ENCODE data around the gene ITPR1.
A peak's percentile ranks its signal among the peaks of the same experiment; 100 is the strongest.

Gene ITPR1

GRCh38 chr3:4818986-4819693 lies 326.0 kb downstream of the ITPR1 start:
- Mint-ChIP-seq H3K27me3 (no peaks in the 10 kb centered on the region), H3K27ac (peak overlapping the region in 1 of 2 donors; percentile 93), H3K9me3 (peaks cover 5 to 17% of the 10 kb centered on the region in 2 donors), H3K4me3 (peak overlapping the region in 1 of 2 donors; percentile 17), H3K4me1 (peaks cover 69% of the 10 kb centered on the region)
- ATAC-seq (no peak), DNase-seq (no peak)

DNA sequence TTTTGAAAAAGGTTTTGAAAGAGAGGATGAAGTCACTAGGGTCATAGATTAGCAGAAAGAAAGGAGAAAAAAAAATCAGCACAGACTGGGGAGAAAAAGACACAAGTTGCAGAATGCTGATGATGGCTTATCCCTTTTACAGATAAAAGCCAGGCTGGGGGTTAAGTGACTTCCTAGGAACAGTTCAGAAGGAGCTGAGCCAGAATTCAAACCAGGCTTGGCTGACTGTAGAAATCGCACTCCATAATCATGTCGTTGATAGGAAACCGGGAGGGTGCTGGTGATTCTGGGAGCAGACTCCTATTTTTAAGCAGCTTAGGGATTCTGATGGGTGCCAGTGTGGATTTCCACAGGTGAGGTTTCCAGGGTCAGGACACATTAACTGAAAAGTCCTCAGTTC lies 326.6 kb downstream of the ITPR1 start:
- Mint-ChIP-seq H3K4me3 (peak overlapping the region in 1 of 2 donors; percentile 17), H3K27me3 (no peaks in the 10 kb centered on the region), H3K4me1 (peaks cover 75% of the 10 kb centered on the region), H3K27ac (peak overlapping the region in 1 of 2 donors; percentile 93), H3K9me3 (peaks cover 5 to 17% of the 10 kb centered on the region in 2 donors)
- DNase-seq (no peak), ATAC-seq (no peak)

GRCh38 chr3:4820296-4821121 lies 327.4 kb downstream of the ITPR1 start:
- no peaks in the 10 kb centered on the region for H3K27me3 Mint-ChIP-seq
- H3K4me1 Mint-ChIP-seq = peaks cover 75% of the 10 kb centered on the region
- H3K27ac Mint-ChIP-seq = peak overlapping the region; percentile 71 to 98
- peak overlapping the region; percentile 58 to 85 for H3K4me3 Mint-ChIP-seq
- ATAC-seq (peak; percentile 69), DNase-seq (peak; percentile 56 to 80)
- H3K9me3 Mint-ChIP-seq = peaks cover 5 to 17% of the 10 kb centered on the region in 2 donors

DNA sequence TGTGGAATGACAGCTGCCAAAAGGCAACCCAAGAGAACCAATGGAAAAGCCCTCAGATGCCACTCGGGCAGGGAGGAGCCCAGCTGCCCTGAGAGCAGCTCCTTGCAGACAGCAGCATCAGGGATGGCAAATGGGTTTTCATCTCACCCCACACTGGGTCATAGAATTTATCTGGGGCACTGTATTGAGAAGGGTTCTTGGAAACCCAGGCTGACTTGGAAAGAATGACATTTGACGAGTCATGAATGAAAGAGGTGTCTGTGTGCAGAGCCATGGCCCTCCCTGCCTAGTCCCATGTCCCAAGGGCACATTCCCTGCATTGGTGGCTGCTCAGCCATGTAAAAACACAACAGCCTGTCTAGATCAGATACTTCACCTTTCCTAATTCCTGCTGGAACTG lies 328.2 kb downstream of the ITPR1 start:
- Mint-ChIP-seq H3K27ac (peak overlapping the region; percentile 71 to 98), H3K27me3 (no peaks in the 10 kb centered on the region), H3K4me3 (peak overlapping the region; percentile 58 to 85), H3K9me3 (peaks cover 5 to 17% of the 10 kb centered on the region in 2 donors), H3K4me1 (peaks cover 83% of the 10 kb centered on the region)
- DNase-seq = peak; percentile 54 to 55
- ATAC-seq = peak; percentile 32

DNA sequence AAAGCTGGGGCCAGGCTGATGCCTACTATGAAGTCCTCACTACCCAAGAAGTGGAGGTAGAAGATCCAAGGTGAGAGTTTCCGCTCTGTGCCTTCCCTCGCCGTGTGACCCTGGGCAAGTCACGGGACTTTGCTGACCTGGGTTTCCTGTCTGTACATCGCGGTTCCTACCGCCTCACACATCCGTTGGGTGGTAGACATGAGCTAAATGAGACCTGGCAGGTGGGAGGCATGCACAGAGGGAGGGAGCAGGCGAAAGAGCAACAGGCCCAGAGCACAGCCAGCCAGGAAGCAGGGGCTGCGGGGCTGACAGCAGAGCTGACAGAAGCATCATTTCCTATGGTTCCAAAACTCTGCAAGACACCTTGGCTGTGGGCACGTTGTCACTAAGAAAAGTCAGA lies 328.8 kb downstream of the ITPR1 start:
- Mint-ChIP-seq H3K9me3 (peaks cover 5 to 17% of the 10 kb centered on the region in 2 donors), H3K4me1 (peaks cover 90% of the 10 kb centered on the region), H3K4me3 (peak overlapping the region; percentile 58 to 85), H3K27me3 (no peaks in the 10 kb centered on the region), H3K27ac (peak overlapping the region; percentile 71 to 98)
- ATAC-seq = peak; percentile 90
- DNase-seq = peak; percentile 84 to 96

GRCh38 chr3:4822568-4822967 lies 329.4 kb downstream of the ITPR1 start:
- ATAC-seq (peak; percentile 0), DNase-seq (no peak)
- H3K27ac Mint-ChIP-seq = peak overlapping the region; percentile 71 to 98
- H3K4me1 Mint-ChIP-seq = peaks cover 96% of the 10 kb centered on the region
- peak overlapping the region; percentile 58 to 85 for H3K4me3 Mint-ChIP-seq
- peaks cover 5 to 11% of the 10 kb centered on the region in 2 donors for H3K9me3 Mint-ChIP-seq
- H3K27me3 Mint-ChIP-seq = no peaks in the 10 kb centered on the region

- ATAC-seq (no peak), DNase-seq (no peak)
- peak overlapping the region in 1 of 2 donors; percentile 8 for H3K27ac Mint-ChIP-seq
- peaks cover 5 to 8% of the 10 kb centered on the region in 2 donors for H3K9me3 Mint-ChIP-seq
- H3K4me1 Mint-ChIP-seq = peaks cover 100% of the 10 kb centered on the region
- H3K4me3 Mint-ChIP-seq = peak overlapping the region; percentile 32 to 58
- H3K27me3 Mint-ChIP-seq = no peaks in the 10 kb centered on the region
Observed at GRCh38 chr3:4823385-4823784, 330.2 kb downstream of the ITPR1 start.

DNA sequence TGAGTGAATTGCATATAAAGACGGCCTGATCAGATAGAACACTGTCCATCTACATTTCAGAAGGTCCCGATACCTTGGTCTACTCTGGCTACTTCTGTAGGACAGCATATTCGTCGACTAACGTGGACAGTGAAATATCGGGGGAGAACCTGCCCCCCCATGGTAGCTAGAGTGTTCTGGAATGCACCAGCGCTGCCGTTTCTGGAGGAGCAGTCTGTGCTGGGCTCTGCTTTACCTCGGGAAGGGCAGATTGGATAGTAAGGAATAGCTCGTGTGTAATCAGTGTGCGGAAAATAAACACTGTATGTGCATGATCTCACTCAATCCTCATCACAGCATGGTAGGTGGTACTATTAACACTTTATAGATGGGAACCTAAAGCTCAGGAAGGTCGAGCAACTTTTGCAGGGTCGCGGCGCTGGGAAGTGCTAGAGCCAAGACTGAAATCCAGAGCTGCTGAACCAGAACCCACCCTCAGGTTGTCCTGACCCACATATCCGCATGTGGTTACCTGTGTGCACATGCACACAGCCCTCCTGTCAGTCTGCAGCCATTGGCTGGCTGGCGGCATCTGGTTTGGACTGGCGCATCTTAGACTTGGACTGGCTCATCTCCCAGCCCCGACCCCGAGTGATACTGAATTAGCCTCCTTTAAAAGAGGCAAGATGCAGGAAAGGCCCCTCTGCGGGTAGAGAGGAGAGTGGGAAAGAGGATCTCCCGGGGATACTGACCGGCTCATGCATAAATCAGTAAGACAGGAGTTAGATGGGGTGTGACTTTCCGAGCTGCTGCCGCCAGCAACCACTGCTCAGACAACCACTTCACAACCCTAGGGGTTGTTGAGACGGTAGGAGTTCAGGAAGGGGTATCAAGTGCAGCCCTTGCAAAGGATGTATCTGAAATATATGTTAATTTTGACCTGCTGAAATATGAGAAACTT lies 331.1 kb downstream of the ITPR1 start:
- Mint-ChIP-seq H3K4me1 (peaks cover 100% of the 10 kb centered on the region), H3K27me3 (no peaks in the 10 kb centered on the region), H3K9me3 (peaks cover 5 to 8% of the 10 kb centered on the region in 2 donors), H3K27ac (peak overlapping the region; percentile 85 to 95), H3K4me3 (peak overlapping the region; percentile 79 to 86)
- DNase-seq (no peak), ATAC-seq (no peak)

DNA sequence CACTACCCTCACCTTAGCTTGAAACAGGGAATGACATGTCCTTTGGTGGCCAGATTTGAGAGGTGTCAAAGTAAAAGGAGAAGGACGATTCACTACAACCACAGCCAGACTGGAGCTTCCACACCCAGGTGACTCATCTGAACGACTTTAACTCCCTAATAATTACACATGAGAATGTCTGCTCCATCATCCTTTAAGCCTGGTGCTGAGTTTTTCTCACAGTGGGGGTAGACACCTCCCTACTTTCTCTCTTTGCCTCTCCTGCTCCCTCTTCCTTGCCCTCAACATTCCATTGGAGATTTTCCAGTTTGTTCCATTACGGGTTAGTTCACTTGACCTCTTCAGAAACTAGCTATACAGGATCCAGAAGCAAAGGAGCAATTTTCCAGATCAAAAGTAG lies 331.8 kb downstream of the ITPR1 start:
- DNase-seq (no peak), ATAC-seq (no peak)
- no peaks in the 10 kb centered on the region for H3K27me3 Mint-ChIP-seq
- peaks cover 5 to 8% of the 10 kb centered on the region in 2 donors for H3K9me3 Mint-ChIP-seq
- H3K4me1 Mint-ChIP-seq = peaks cover 98% of the 10 kb centered on the region
- H3K4me3 Mint-ChIP-seq = peak overlapping the region; percentile 79 to 86
- peak overlapping the region; percentile 85 to 95 for H3K27ac Mint-ChIP-seq

GRCh38 chr3:4825436-4826236 lies 332.5 kb downstream of the ITPR1 start:
- ATAC-seq (no peak), DNase-seq (no peak)
- H3K9me3 Mint-ChIP-seq = peaks cover 5 to 8% of the 10 kb centered on the region in 2 donors
- peak overlapping the region; percentile 80 to 95 for H3K27ac Mint-ChIP-seq
- H3K27me3 Mint-ChIP-seq = no peaks in the 10 kb centered on the region
- H3K4me1 Mint-ChIP-seq = peaks cover 96% of the 10 kb centered on the region
- peak overlapping the region; percentile 79 to 86 for H3K4me3 Mint-ChIP-seq

GRCh38 chr3:4826237-4827100 lies 333.3 kb downstream of the ITPR1 start:
- no peak for DNase-seq
- peaks cover 5 to 8% of the 10 kb centered on the region in 2 donors for H3K9me3 Mint-ChIP-seq
- ATAC-seq = no peak
- no peaks in the 10 kb centered on the region for H3K27me3 Mint-ChIP-seq
- H3K4me3 Mint-ChIP-seq = peak overlapping the region; percentile 79 to 86
- H3K4me1 Mint-ChIP-seq = peaks cover 96% of the 10 kb centered on the region
- H3K27ac Mint-ChIP-seq = peak overlapping the region; percentile 28 to 85

DNA sequence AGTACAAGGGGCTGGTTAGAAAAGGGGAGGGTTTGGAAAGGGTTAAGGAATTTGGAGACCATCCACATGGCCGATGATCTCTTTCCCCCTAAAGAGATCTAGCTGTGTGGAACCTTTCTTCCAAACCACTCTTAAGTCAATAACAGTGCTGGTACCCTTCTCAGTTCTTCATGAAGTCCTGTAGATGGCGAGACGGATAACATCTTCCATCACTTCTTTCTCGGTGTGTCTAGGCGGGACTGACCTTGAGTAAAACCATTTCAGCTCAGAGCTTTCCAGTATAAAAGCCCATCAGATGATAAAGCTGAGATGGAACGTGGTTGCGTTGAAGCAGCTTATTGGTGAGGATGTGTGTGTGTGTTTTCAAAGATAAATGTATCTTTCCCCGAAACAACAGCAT lies 334.6 kb downstream of the ITPR1 start:
- ATAC-seq (no peak), DNase-seq (no peak)
- Mint-ChIP-seq H3K27ac (peak overlapping the region; percentile 13 to 87), H3K4me3 (peak overlapping the region in 1 of 2 donors; percentile 79), H3K9me3 (peaks cover 5 to 8% of the 10 kb centered on the region in 2 donors), H3K4me1 (peaks cover 96% of the 10 kb centered on the region), H3K27me3 (no peaks in the 10 kb centered on the region)

DNA sequence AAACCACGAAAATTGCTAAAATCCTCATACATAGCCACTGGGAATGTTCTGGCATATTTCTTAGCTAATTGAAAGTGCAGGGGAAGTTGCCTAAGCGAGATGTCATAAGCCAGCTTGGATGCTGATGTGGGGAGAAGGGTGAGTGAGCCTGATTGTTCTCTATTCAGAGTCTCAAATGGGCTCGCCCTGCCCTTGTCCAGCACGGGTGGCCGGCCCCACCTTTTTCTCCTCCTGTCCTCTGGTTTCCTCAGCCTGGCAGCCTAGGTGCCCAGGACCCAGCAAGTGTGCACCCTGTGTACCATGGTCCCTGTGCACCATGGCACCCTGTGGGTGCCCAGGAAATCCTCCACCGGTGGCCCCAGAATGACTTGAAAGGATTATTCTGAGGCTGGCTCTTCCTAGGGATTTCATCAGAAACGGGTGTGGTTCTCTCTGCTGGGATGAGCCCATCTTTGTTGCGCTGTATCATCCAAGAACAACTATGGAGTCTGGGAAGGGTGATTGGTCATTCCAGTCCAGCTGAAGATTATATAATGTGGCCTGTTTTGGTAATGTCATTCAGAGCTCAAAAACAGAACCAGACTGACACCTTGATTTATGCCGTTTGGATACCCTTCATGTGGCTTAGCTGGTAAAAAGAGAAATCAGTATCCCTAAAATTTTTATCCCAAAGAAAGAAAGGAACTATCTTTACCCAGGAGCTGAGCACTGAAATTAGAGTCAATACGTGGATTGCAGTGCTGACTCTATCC lies 335.3 kb downstream of the ITPR1 start:
- ATAC-seq (no peak), DNase-seq (no peak)
- H3K9me3 Mint-ChIP-seq = peaks cover 2 to 4% of the 10 kb centered on the region in 2 donors
- peaks cover 96% of the 10 kb centered on the region for H3K4me1 Mint-ChIP-seq
- peak overlapping the region; percentile 97 to 100 for H3K27ac Mint-ChIP-seq
- peak overlapping the region; percentile 77 to 98 for H3K4me3 Mint-ChIP-seq
- H3K27me3 Mint-ChIP-seq = no peaks in the 10 kb centered on the region

Data from stimulated activated naive CD8-positive, alpha-beta T cell treated with anti-CD3 and anti-CD28 coated beads, Interleukin-15, amount 100 ng/mL, for 72 hours (primary cell).